ENCODE data around the gene GYS2.
"Not testable (repeated sequence)": the region's sequence is repeated elsewhere in the genome, so short reads cannot be mapped to it uniquely, and the experiment has no call there.

Gene GYS2

DNA sequence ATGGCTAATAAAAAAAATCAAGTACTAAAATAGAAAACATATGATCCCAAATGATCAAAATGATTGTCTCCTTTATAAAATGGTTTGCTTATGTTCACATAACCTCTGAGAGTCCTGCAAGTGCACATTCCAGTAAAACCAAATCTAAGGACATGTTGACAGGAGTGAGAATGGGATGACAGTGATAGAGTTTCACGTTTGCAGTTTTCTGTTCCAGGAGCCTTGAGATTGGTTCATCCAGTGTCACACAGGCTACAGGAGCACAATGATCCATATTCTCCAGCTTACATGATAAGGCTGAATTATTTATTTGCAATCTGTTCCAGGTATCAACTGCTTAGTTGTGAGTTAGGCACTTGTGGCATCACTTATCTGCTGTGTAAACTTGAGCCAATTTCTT lies 1.5 kb upstream of the GYS2 start:
- H3K9me3 ChIP-seq (ENCODE audit: control insufficient read depth, insufficient read depth, low read depth, low read length) = no peaks in the 10 kb centered on the region
- H3K27me3 ChIP-seq (ENCODE audit: control insufficient read depth, insufficient read depth, low read length) = no peaks in the 10 kb centered on the region; the same call in 1 of the 2 replicates
- peaks cover 10% of the 10 kb centered on the region; the same call in 1 of the 2 replicates for H3K4me1 ChIP-seq (ENCODE audit: control insufficient read depth, insufficient read depth, low read length)
- no peaks in the 10 kb centered on the region for H3K36me3 ChIP-seq (ENCODE audit: control insufficient read depth, insufficient read depth, low read length)
- H3K4me3 ChIP-seq (ENCODE audit: low read depth, low read length) = no peak overlapping the region
- no peak overlapping the region for H3K9ac ChIP-seq (ENCODE audit: low read length)
- no peak overlapping the region for H3K27ac ChIP-seq (ENCODE audit: low read depth, low read length)

DNA sequence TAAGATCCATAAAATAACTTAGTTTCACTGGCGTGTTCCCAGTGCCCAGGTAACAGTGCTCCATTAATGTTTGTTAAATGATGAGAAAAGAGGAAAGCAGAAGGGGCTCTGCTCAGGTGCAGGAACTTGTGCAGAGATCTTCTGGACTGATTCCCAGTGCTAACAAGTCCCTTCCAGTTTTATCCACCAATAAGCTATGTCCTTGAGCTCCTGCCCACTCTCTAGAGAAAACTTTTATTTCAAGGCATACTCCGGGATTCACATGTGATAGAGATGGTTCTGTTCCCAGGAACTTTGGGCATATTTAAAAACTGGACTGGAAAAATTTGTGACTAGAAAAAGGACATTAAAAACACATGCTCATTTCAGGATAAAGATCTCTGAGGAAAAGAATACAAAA lies 1.9 kb downstream of the GYS2 start:
- Histone ChIP-seq H3K9me3 (ENCODE audit: control insufficient read depth, insufficient read depth, low read depth, low read length) (no peaks in the 10 kb centered on the region), H3K4me1 (ENCODE audit: control insufficient read depth, insufficient read depth, low read length) (peaks cover 16% of the 10 kb centered on the region; the same call in 1 of the 2 replicates), H3K9ac (ENCODE audit: low read length) (no peak overlapping the region), H3K4me3 (ENCODE audit: low read depth, low read length) (no peak overlapping the region), H3K27ac (ENCODE audit: low read depth, low read length) (no peak overlapping the region), H3K36me3 (ENCODE audit: control insufficient read depth, insufficient read depth, low read length) (no peaks in the 10 kb centered on the region), H3K27me3 (ENCODE audit: control insufficient read depth, insufficient read depth, low read length) (no peaks in the 10 kb centered on the region; the same call in 1 of the 2 replicates)

DNA sequence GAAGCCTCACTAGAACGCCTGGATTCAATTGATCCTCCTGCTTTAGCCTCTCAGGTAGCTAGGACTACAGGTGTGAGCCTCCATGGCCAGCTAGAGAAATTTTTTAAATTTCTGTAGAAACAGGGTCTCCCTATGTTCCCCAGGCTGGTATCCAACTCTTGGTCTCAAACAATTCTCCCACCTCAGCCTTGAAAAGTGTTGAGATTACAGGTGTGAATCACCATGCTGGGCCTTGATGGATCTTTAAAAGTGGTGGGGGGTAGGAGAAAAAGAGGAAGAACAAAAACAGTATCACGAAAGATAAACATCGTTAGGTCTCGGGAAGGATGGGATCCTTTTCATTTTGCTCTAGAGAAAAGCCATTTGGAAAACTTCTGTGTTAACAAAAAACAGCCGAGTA lies 4.5 kb downstream of the GYS2 start:
- no peaks in the 10 kb centered on the region for H3K9me3 ChIP-seq (ENCODE audit: control insufficient read depth, insufficient read depth, low read depth, low read length)
- peaks cover 19% of the 10 kb centered on the region for H3K4me1 ChIP-seq (ENCODE audit: control insufficient read depth, insufficient read depth, low read length)
- no peaks in the 10 kb centered on the region for H3K36me3 ChIP-seq (ENCODE audit: control insufficient read depth, insufficient read depth, low read length)
- no peaks in the 10 kb centered on the region; the same call in 1 of the 2 replicates for H3K27me3 ChIP-seq (ENCODE audit: control insufficient read depth, insufficient read depth, low read length)
- H3K9ac ChIP-seq (ENCODE audit: low read length) = no peak overlapping the region
- H3K27ac ChIP-seq (ENCODE audit: low read depth, low read length) = no peak overlapping the region
- H3K4me3 ChIP-seq (ENCODE audit: low read depth, low read length) = no peak overlapping the region

DNA sequence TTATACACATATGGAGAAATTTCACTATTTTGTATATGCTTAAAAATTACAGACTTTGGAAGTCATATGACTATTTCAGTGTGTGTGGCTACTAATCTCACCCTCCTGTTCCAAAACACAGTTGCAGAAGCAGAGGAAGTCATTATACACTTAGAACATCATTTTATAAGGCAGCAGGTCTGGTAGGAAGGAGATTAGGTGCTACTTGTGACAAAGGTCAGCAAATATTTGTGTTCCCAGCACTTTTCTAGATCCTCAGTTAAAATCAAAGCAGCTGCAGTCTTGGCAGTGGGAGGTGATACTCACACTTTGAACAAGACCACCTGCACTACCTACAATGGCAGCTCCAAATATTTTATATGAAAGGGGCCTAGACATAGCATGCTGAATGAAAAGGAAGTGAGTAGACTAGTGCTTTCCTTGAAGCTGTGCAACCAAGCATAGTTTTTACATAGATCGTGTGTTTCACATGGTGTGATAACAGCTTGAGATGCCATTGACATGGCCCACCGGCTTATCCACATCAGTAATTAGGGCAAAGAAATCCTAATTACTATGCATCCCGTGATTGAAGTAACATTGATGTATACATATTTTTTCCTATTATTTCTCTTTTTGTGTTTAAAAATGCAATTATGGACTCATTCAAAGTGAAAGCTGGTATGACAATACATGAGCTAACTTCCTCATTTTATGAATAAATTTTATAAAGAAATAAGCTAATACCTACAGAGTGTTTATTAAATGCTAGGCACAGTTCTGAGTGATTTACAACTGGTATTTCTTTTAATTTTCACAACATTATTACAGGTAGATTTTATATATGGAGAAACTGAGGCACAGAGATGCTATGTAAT lies 5.3 kb downstream of the GYS2 start:
- Histone ChIP-seq H3K9me3 (ENCODE audit: control insufficient read depth, insufficient read depth, low read depth, low read length) (no peaks in the 10 kb centered on the region), H3K9ac (ENCODE audit: low read length) (no peak overlapping the region), H3K4me1 (ENCODE audit: control insufficient read depth, insufficient read depth, low read length) (peaks cover 20% of the 10 kb centered on the region), H3K27me3 (ENCODE audit: control insufficient read depth, insufficient read depth, low read length) (no peaks in the 10 kb centered on the region; the same call in 1 of the 2 replicates), H3K36me3 (ENCODE audit: control insufficient read depth, insufficient read depth, low read length) (no peaks in the 10 kb centered on the region), H3K27ac (ENCODE audit: low read depth, low read length) (no peak overlapping the region), H3K4me3 (ENCODE audit: low read depth, low read length) (no peak overlapping the region)

- H3K27me3 ChIP-seq (ENCODE audit: control insufficient read depth, insufficient read depth, low read length) = no peaks in the 10 kb centered on the region; the same call in 1 of the 2 replicates
- no peak overlapping the region for H3K4me3 ChIP-seq (ENCODE audit: low read depth, low read length)
- H3K36me3 ChIP-seq (ENCODE audit: control insufficient read depth, insufficient read depth, low read length) = no peaks in the 10 kb centered on the region
- no peak overlapping the region for H3K27ac ChIP-seq (ENCODE audit: low read depth, low read length)
- H3K4me1 ChIP-seq (ENCODE audit: control insufficient read depth, insufficient read depth, low read length) = peaks cover 17% of the 10 kb centered on the region
- no peak overlapping the region for H3K9ac ChIP-seq (ENCODE audit: low read length)
- H3K9me3 ChIP-seq (ENCODE audit: control insufficient read depth, insufficient read depth, low read depth, low read length) = no peaks in the 10 kb centered on the region
Observed at GRCh38 chr12:21598651-21599050, 6.0 kb downstream of the GYS2 start.

GRCh38 chr12:21595356-21595755 lies 9.3 kb downstream of the GYS2 start:
- H3K36me3 ChIP-seq (ENCODE audit: control insufficient read depth, insufficient read depth, low read length); H3K9ac ChIP-seq (ENCODE audit: low read length); H3K9me3 ChIP-seq (ENCODE audit: control insufficient read depth, insufficient read depth, low read depth, low read length); H3K27ac ChIP-seq (ENCODE audit: low read depth, low read length); H3K27me3 ChIP-seq (ENCODE audit: control insufficient read depth, insufficient read depth, low read length); H3K4me3 ChIP-seq (ENCODE audit: low read depth, low read length): not testable (repeated sequence)
- peaks cover 13% of the 10 kb centered on the region for H3K4me1 ChIP-seq (ENCODE audit: control insufficient read depth, insufficient read depth, low read length)

- Histone ChIP-seq H3K27me3 (ENCODE audit: control insufficient read depth, insufficient read depth, low read length) (no peaks in the 10 kb centered on the region), H3K27ac (ENCODE audit: low read depth, low read length) (no peak overlapping the region), H3K4me1 (ENCODE audit: control insufficient read depth, insufficient read depth, low read length) (no peaks in the 10 kb centered on the region), H3K4me3 (ENCODE audit: low read depth, low read length) (no peak overlapping the region), H3K9me3 (ENCODE audit: control insufficient read depth, insufficient read depth, low read depth, low read length) (0 out of 2 replicates have a peak, but pooled peaks cover 6% of the 10 kb centered on the region), H3K9ac (ENCODE audit: low read length) (no peak overlapping the region), H3K36me3 (ENCODE audit: control insufficient read depth, insufficient read depth, low read length) (no peaks in the 10 kb centered on the region)
Observed at GRCh38 chr12:21585485-21585884, 19.2 kb downstream of the GYS2 start.

DNA sequence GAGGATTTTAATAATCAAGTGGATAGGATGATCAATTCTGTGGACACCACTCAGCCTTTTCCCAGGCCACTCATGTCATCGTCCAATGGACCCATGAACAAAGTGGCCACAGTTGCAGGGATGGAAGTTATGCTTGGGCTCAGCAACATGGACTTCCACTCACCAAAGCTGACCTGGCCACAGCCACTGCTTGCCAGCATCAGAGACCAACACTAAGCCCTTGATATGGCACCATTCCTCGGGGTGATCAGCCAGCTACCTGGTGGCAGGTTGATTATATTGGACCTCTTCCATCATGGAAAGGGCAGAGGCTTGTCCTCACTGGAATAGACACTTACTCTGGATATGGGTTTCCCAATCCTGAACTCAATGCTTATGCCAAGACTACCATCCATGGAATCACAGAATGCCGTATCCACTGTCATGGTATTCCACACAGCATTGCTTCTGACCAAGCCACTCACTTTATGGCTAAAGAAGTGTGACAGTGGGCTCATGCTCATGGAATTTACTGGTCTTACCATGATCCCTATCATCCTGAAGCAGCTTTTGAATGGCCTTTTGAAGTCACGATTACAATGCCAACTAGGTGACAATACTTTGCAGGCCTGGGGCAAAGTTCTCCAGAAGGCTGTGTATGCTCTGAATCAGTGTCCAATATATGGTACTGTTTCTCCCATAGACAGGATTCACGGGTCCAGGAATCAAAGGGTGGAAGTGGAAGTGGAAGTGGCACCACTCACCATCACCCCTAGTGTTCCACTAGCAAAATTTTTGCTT lies 20.1 kb downstream of the GYS2 start:
- H3K4me1 ChIP-seq (ENCODE audit: control insufficient read depth, insufficient read depth, low read length); H3K27me3 ChIP-seq (ENCODE audit: control insufficient read depth, insufficient read depth, low read length); H3K27ac ChIP-seq (ENCODE audit: low read depth, low read length); H3K36me3 ChIP-seq (ENCODE audit: control insufficient read depth, insufficient read depth, low read length); H3K9me3 ChIP-seq (ENCODE audit: control insufficient read depth, insufficient read depth, low read depth, low read length); H3K9ac ChIP-seq (ENCODE audit: low read length); H3K4me3 ChIP-seq (ENCODE audit: low read depth, low read length): not testable (repeated sequence)

DNA sequence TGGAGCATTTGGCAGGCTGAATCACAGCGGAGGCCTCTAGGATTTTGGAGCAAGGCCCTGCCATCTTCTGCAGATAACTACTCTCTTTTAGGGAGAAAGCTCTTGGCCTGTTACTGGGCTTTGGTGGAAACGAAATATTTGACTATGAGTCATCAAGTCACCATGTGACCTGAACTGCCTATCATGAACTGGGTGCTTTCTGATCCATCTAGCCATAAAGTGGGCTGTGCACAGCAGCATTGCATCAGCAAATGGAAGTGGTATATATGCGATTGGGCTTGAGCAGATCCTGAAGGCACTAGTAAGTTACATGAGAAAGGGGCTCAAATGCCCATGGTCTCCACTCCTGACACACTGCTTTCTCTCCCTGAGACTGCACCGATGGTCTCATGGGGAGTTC lies 21.1 kb downstream of the GYS2 start:
- H3K27ac ChIP-seq (ENCODE audit: low read depth, low read length) = no peak overlapping the region
- H3K4me3 ChIP-seq (ENCODE audit: low read depth, low read length) = no peak overlapping the region
- H3K4me1 ChIP-seq (ENCODE audit: control insufficient read depth, insufficient read depth, low read length) = no peaks in the 10 kb centered on the region
- H3K27me3 ChIP-seq (ENCODE audit: control insufficient read depth, insufficient read depth, low read length) = no peaks in the 10 kb centered on the region
- no peak overlapping the region for H3K9ac ChIP-seq (ENCODE audit: low read length)
- no peaks in the 10 kb centered on the region for H3K36me3 ChIP-seq (ENCODE audit: control insufficient read depth, insufficient read depth, low read length)
- H3K9me3 ChIP-seq (ENCODE audit: control insufficient read depth, insufficient read depth, low read depth, low read length) = no peaks in the 10 kb centered on the region

DNA sequence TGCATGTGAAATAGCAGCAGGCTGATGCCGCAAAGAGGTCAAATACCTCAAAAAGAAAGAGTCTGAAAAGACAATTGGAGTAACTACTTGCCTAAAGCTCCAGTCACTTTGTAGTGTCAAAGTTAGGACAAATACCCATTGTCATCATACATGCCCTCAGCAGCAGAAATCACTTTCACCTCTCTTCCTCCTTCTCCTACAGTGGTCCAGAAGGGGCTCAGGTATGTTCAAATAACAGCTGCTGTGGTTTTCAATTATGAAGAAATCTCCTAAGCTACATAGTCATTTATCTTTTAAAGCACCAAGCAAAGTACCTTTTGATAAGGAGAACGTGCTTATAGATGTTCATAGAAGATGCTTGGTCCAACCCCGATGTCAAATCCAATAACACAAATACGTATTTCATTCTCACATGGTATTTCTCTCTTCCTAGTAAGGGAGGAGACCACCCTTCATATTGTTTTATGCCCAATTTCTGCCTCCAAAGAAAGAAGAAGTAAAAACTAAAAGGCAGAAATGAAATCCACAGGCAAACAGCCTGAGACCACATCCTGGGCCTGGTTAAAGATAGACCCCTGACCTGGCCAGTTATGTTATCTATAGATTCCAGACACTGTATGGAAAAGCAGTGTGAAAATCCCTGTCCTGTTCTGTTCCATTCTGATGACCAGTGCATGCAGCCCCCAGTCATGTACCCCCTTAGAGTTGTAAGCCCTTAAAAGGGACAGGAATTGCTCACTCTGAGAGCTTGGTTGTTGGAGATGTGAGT lies 23.7 kb downstream of the GYS2 start:
- Histone ChIP-seq H3K4me1 (ENCODE audit: control insufficient read depth, insufficient read depth, low read length) (peaks cover 5% of the 10 kb centered on the region; the same call in 1 of the 2 replicates), H3K9ac (ENCODE audit: low read length) (no peak overlapping the region), H3K27me3 (ENCODE audit: control insufficient read depth, insufficient read depth, low read length) (no peaks in the 10 kb centered on the region), H3K36me3 (ENCODE audit: control insufficient read depth, insufficient read depth, low read length) (no peaks in the 10 kb centered on the region), H3K4me3 (ENCODE audit: low read depth, low read length) (no peak overlapping the region), H3K9me3 (ENCODE audit: control insufficient read depth, insufficient read depth, low read depth, low read length) (no peaks in the 10 kb centered on the region), H3K27ac (ENCODE audit: low read depth, low read length) (no peak overlapping the region)

Measured in HUES6 (cell line).